ENCODE data around the gene UBQLN3. TPM values are rescaled to one million over a fixed set of nuclear protein-coding genes. Genes with fewer than 3 reads are reported as not detected.

The UBQLN3 gene
- total and polyA plus RNA-seq, 10 of the 15 experiments (the other 5 are each of a cell fraction or from before 2014, with no cell fraction given): not detected

GRCh38 chr11:5522308-5522707 is 12.6 kb upstream of the UBQLN3 start:
- no TSS peak for BruUV-seq (replicated peaks)
- H3K36me3 ChIP-seq (ENCODE audit: control insufficient read depth in 2 of 2, insufficient read depth in 2 of 2, low read length in 1 of 2): no peaks in the 10 kb centered on the region
- no peaks in the 10 kb centered on the region for H3K79me2 ChIP-seq (ENCODE audit: control insufficient read depth, insufficient read depth, low read length)
- RAD21 ChIA-PET (ENCODE audit: unreplicated experiment): no interaction called here
- no peak overlapping the region for H3K4me3 ChIP-seq
- FAIRE-seq: no peak
- DNase-seq (ENCODE audit: low read depth, low spot score): no peak
- POLR2A ChIA-PET: interaction anchor here (0.6 kb wide), 1 partner anchor 969 kb away, joined by 4 read pairs; no protein-coding TSS in a partner anchor
- WGBS (ENCODE audit: insufficient coverage, insufficient replicate concordance, low lambda C conversion rate, missing lambda C conversion rate): 100% methylated on average over 2 of the region's 2 CpGs
- no peaks in the 10 kb centered on the region for H4K20me1 ChIP-seq (ENCODE audit: control insufficient read depth, insufficient read depth)
- no peaks in the 10 kb centered on the region for H3K4me1 ChIP-seq (ENCODE audit: control insufficient read depth, insufficient read depth, low read length)
- in situ Hi-C loops (cut with MboI): no loop called here
- H3K27ac ChIP-seq (ENCODE audit: control insufficient read depth, insufficient read depth): no peak overlapping the region
- no peak for ATAC-seq
- no peak overlapping the region for H2AFZ ChIP-seq (ENCODE audit: control insufficient read depth, low read depth, low read length)
- H3K4me2 ChIP-seq (ENCODE audit: control insufficient read depth, insufficient read depth): no peak overlapping the region
- intact Hi-C loops (cut with micrococcal nuclease; ENCODE audit: unreplicated experiment): no loop called here
- CTCF ChIA-PET: no interaction called here
- H3K9me3 ChIP-seq (replicated peaks; ENCODE audit: control insufficient read depth, insufficient read depth, low read length): no peaks in the 10 kb centered on the region
- no peak overlapping the region for H3K9ac ChIP-seq (ENCODE audit: control insufficient read depth, insufficient read depth, low read length)
- H3K27me3 ChIP-seq (replicated peaks in 1 of 2; ENCODE audit: control insufficient read depth in 2 of 2, insufficient read depth in 2 of 2, low read length in 1 of 2): no peaks in the 10 kb centered on the region; a peak in 1 of 4 replicates
- SMC1A ChIA-PET (ENCODE audit: uncharacterized antibody, unreplicated experiment): no interaction called here
- TF ChIP-seq HCFC1 (IDR thresholded peaks at IDR 0.05; ENCODE audit: low read length) (no peak), GATAD2B (conservative IDR thresholded peaks at IDR 0.05; ENCODE audit: low read depth) (no peak), YBX1 (IDR thresholded peaks at IDR 0.05) (no peak), EZH2 (IDR thresholded peaks at IDR 0.05; ENCODE audit: borderline replicate concordance, control insufficient read depth, low read depth, low read length) (no peak), YY1 (IDR thresholded peaks at IDR 0.05; ENCODE audit: low read depth, low read length) (no peak), BCLAF1 (IDR thresholded peaks at IDR 0.05) (no peak), E2F4 (IDR thresholded peaks at IDR 0.05; ENCODE audit: low read depth, low read length) (no peak), ESRRA (IDR thresholded peaks at IDR 0.05; ENCODE audit: low read length) (no peak), NR2C2 (IDR thresholded peaks at IDR 0.05; ENCODE audit: borderline replicate concordance, control insufficient read depth, insufficient read length, low read depth) (no peak)
- TF ChIP-seq, protein P1, sequence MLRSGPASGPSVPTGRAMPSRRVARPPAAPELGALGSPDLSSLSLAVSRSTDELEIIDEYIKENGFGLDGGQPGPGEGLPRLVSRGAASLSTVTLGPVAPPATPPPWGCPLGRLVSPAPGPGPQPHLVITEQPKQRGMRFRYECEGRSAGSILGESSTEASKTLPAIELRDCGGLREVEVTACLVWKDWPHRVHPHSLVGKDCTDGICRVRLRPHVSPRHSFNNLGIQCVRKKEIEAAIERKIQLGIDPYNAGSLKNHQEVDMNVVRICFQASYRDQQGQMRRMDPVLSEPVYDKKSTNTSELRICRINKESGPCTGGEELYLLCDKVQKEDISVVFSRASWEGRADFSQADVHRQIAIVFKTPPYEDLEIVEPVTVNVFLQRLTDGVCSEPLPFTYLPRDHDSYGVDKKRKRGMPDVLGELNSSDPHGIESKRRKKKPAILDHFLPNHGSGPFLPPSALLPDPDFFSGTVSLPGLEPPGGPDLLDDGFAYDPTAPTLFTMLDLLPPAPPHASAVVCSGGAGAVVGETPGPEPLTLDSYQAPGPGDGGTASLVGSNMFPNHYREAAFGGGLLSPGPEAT (IDR thresholded peaks at IDR 0.05; ENCODE audit: low read depth): no peak
- TF ChIP-seq, protein P2, sequence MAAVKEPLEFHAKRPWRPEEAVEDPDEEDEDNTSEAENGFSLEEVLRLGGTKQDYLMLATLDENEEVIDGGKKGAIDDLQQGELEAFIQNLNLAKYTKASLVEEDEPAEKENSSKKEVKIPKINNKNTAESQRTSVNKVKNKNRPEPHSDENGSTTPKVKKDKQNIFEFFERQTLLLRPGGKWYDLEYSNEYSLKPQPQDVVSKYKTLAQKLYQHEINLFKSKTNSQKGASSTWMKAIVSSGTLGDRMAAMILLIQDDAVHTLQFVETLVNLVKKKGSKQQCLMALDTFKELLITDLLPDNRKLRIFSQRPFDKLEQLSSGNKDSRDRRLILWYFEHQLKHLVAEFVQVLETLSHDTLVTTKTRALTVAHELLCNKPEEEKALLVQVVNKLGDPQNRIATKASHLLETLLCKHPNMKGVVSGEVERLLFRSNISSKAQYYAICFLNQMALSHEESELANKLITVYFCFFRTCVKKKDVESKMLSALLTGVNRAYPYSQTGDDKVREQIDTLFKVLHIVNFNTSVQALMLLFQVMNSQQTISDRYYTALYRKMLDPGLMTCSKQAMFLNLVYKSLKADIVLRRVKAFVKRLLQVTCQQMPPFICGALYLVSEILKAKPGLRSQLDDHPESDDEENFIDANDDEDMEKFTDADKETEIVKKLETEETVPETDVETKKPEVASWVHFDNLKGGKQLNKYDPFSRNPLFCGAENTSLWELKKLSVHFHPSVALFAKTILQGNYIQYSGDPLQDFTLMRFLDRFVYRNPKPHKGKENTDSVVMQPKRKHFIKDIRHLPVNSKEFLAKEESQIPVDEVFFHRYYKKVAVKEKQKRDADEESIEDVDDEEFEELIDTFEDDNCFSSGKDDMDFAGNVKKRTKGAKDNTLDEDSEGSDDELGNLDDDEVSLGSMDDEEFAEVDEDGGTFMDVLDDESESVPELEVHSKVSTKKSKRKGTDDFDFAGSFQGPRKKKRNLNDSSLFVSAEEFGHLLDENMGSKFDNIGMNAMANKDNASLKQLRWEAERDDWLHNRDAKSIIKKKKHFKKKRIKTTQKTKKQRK (IDR thresholded peaks at IDR 0.05; ENCODE audit: low read depth, low read length): no peak
- TF ChIP-seq, protein P3, sequence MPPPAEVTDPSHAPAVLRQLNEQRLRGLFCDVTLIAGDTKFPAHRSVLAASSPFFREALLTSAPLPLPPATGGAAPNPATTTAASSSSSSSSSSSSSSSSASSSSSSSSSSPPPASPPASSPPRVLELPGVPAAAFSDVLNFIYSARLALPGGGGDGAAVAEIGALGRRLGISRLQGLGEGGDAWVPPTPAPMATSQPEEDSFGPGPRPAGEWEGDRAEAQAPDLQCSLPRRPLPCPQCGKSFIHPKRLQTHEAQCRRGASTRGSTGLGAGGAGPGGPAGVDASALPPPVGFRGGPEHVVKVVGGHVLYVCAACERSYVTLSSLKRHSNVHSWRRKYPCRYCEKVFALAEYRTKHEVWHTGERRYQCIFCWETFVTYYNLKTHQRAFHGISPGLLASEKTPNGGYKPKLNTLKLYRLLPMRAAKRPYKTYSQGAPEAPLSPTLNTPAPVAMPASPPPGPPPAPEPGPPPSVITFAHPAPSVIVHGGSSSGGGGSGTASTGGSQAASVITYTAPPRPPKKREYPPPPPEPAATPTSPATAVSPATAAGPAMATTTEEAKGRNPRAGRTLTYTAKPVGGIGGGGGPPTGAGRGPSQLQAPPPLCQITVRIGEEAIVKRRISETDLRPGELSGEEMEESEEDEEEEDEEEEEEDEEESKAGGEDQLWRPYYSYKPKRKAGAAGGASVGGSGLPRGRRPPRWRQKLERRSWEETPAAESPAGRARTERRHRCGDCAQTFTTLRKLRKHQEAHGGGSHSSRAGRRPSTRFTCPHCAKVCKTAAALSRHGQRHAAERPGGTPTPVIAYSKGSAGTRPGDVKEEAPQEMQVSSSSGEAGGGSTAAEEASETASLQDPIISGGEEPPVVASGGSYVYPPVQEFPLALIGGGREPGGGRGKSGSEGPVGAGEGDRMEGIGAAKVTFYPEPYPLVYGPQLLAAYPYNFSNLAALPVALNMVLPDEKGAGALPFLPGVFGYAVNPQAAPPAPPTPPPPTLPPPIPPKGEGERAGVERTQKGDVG (CRISPR knock-in tag; IDR thresholded peaks at IDR 0.05): no peak
